Stomach (tissue), 4 donors: ENCODE measurements around the gene SLC10A2.
"Not testable (repeated sequence)": the region's sequence is repeated elsewhere in the genome, so short reads cannot be mapped to it uniquely, and the experiment has no call there.

ENCODE experiments used
- CTCF ChIP-seq, 7 experiments: fragments of 450-650 bp in 4 of 7; fragments of 200-600 bp in 3 of 7; sonication (generic) in 3 of 7; IDR thresholded peaks; one replicate each; pipeline ENCODE4 v1.5.1; 2016 to 2019; ENCODE audit warnings: antibody characterized with exemption in 7 of 7, control low read depth in 2 of 7, mild to moderate bottlenecking in 1 of 7
- EP300 ChIP-seq: sonication (generic); formaldehyde crosslinking; IDR thresholded peaks from one replicate; pipeline ENCODE4 v1.6.1; 2017; ENCODE audit warnings: antibody characterized with exemption
- POLR2A ChIP-seq, 4 donors: fragments of 450-650 bp; IDR thresholded peaks; one replicate each; pipeline ENCODE4 v1.6.1; 2016; ENCODE audit warnings: antibody characterized with exemption in 4 of 4, control low read depth in 2 of 4, mild to moderate bottlenecking in 1 of 4, moderate library complexity in 1 of 4

GRCh38 chr13:103103456-103103855, 37.2 kb upstream of the SLC10A2 start:
- not testable (repeated sequence) for TF ChIP-seq POLR2A (IDR thresholded peaks at IDR 0.05); CTCF (IDR thresholded peaks at IDR 0.05); EP300
